Panc1 (cell line): ENCODE results near the gene LRRC36.

Experiments used
- CTCF ChIP-seq: fragments of 450-650 bp; IDR thresholded peaks from 2 replicates; pipeline ENCODE4 v1.5.1; 2017; ENCODE audit warnings: mild to moderate bottlenecking
- POLR2AphosphoS5 ChIP-seq: IDR thresholded peaks from 2 replicates; pipeline ENCODE4 v1.6.1; 2012; ENCODE audit warnings: mild to moderate bottlenecking, low read depth, low read length, moderate library complexity
- SIN3A ChIP-seq: IDR thresholded peaks from 2 replicates; pipeline ENCODE4 v1.6.1; 2012; ENCODE audit warnings: low read depth, mild to moderate bottlenecking, low read length, moderate library complexity, borderline replicate concordance; ENCODE audit not compliant: insufficient read depth

GRCh38 chr16:67305216-67306071 is 21.2 kb upstream of the LRRC36 start:
- no peak for TF ChIP-seq CTCF
- TF ChIP-seq POLR2AphosphoS5: no peak
- TF ChIP-seq SIN3A: no peak
